HEK293 (cell line): ENCODE data around the gene EIF2B5.

Experiments
- CTCF ChIA-PET: fragments of 350-600 bp; formaldehyde crosslinking; extraction: SDS; loops from one replicate; lab custom pipeline; 2021; ENCODE audit warnings: antibody characterized with exemption; lab: Yijun Ruan, JAX
- POLR2A ChIA-PET: fragments of 300-600 bp; formaldehyde crosslinking; extraction: SDS; loops from one replicate; lab custom pipeline; 2020; ENCODE audit warnings: antibody characterized with exemption, inconsistent platforms; lab: Yijun Ruan, JAX
- H3K27ac ChIP-seq: fragments of 200-500 bp; sonication (Bioruptor generic); 2 replicates; pipeline ENCODE4 v1.5.1; 2014; ENCODE audit warnings: low read depth, low read length, control low read depth, inconsistent platforms; ENCODE audit errors: extremely low read depth
- H3K36me3 ChIP-seq, 2 experiments: fragments of 200-500 bp in 1 of 2; sonication (Bioruptor generic) in 1 of 2; 1 replicate in 1 of 2; 2 replicates in 1 of 2; pipeline ENCODE4 v1.5.1; 2014 to 2017; ENCODE audit warnings: inconsistent platforms in 2 of 2, low read length in 2 of 2; ENCODE audit not compliant: control insufficient read depth in 2 of 2, insufficient read depth in 1 of 2
- H3K4me1 ChIP-seq: fragments of 200-500 bp; sonication (Bioruptor generic); 2 replicates; pipeline ENCODE4 v1.5.1; 2014; ENCODE audit warnings: mild to moderate bottlenecking, low read length, inconsistent platforms; ENCODE audit not compliant: control insufficient read depth, insufficient read depth
- H3K4me3 ChIP-seq: 2 replicates; pipeline ENCODE4 v1.5.1; 2011; ENCODE audit warnings: low read depth, mild to moderate bottlenecking, control low read depth, low read length, moderate library complexity
- H3K9me3 ChIP-seq: fragments of 200-500 bp; sonication (Bioruptor generic); 2 replicates; pipeline ENCODE4 v1.5.1; 2014; ENCODE audit warnings: low read depth, low read length, inconsistent platforms; ENCODE audit not compliant: control insufficient read depth, insufficient read depth
- BCL11B ChIP-seq: fragments of 450-650 bp; formaldehyde crosslinking; IDR thresholded peaks from 2 replicates; pipeline ENCODE4 v1.5.1; 2016; ENCODE audit warnings: low read depth, missing biosample characterization, missing genetic modification characterization
- GLIS2 ChIP-seq: fragments of 450-650 bp; formaldehyde crosslinking; IDR thresholded peaks from 2 replicates; pipeline ENCODE4 v1.5.1; 2016; ENCODE audit warnings: missing biosample characterization, missing genetic modification characterization
- KLF16 ChIP-seq: fragments of 450-650 bp; formaldehyde crosslinking; IDR thresholded peaks from 2 replicates; pipeline ENCODE4 v1.5.1; 2017; ENCODE audit warnings: missing biosample characterization, missing genetic modification characterization
- KLF17 ChIP-seq: fragments of 450-650 bp; formaldehyde crosslinking; IDR thresholded peaks from 2 replicates; pipeline ENCODE4 v1.5.1; 2016; ENCODE audit warnings: missing biosample characterization, missing genetic modification characterization
- KLF9 ChIP-seq: fragments of 450-650 bp; formaldehyde crosslinking; IDR thresholded peaks from 2 replicates; pipeline ENCODE4 v1.5.1; 2016; ENCODE audit warnings: missing biosample characterization, missing genetic modification characterization, low read depth
- SP3 ChIP-seq: fragments of 450-650 bp; formaldehyde crosslinking; IDR thresholded peaks from 2 replicates; pipeline ENCODE4 v1.5.1; 2016; ENCODE audit warnings: missing biosample characterization, missing genetic modification characterization
- YY1 ChIP-seq: fragments of 450-650 bp; formaldehyde crosslinking; IDR thresholded peaks from 2 replicates; pipeline ENCODE4 v1.5.1; 2018; ENCODE audit warnings: missing biosample characterization, missing genetic modification characterization
- YY2 ChIP-seq: fragments of 450-650 bp; formaldehyde crosslinking; IDR thresholded peaks from 2 replicates; pipeline ENCODE4 v1.5.1; 2016; ENCODE audit warnings: missing biosample characterization, missing genetic modification characterization
- ZNF121 ChIP-seq: fragments of 450-650 bp; formaldehyde crosslinking; IDR thresholded peaks from 2 replicates; pipeline ENCODE4 v1.5.1; 2016; ENCODE audit warnings: missing biosample characterization, missing genetic modification characterization
- ZNF174 ChIP-seq: fragments of 450-650 bp; formaldehyde crosslinking; IDR thresholded peaks from 2 replicates; pipeline ENCODE4 v1.5.0; 2017; ENCODE audit warnings: missing biosample characterization, mild to moderate bottlenecking, missing genetic modification characterization
- ZNF280D ChIP-seq: fragments of 450-650 bp; formaldehyde crosslinking; IDR thresholded peaks from 2 replicates; pipeline ENCODE4 v1.5.1; 2016; ENCODE audit warnings: missing biosample characterization, missing genetic modification characterization
- ZNF398 ChIP-seq: fragments of 450-650 bp; formaldehyde crosslinking; IDR thresholded peaks from 2 replicates; pipeline ENCODE4 v1.5.1; 2017; ENCODE audit warnings: missing biosample characterization, missing genetic modification characterization
- ZNF501 ChIP-seq: fragments of 450-650 bp; formaldehyde crosslinking; IDR thresholded peaks from 2 replicates; pipeline ENCODE4 v1.5.1; 2016; ENCODE audit warnings: missing biosample characterization, missing genetic modification characterization
- ZNF629 ChIP-seq: fragments of 450-650 bp; formaldehyde crosslinking; IDR thresholded peaks from 2 replicates; pipeline ENCODE4 v1.5.1; 2017; ENCODE audit warnings: missing biosample characterization, missing genetic modification characterization
- ZNF660 ChIP-seq: fragments of 450-650 bp; IDR thresholded peaks from 2 replicates; pipeline ENCODE4 v1.5.1; 2018; ENCODE audit warnings: missing biosample characterization, mild to moderate bottlenecking, missing genetic modification characterization
- ZNF701 ChIP-seq: fragments of 450-650 bp; formaldehyde crosslinking; IDR thresholded peaks from 2 replicates; pipeline ENCODE4 v1.5.1; 2016; ENCODE audit warnings: missing biosample characterization, missing genetic modification characterization
- ZNF777 ChIP-seq: fragments of 450-650 bp; formaldehyde crosslinking; IDR thresholded peaks from 2 replicates; pipeline ENCODE4 v1.5.1; 2017; ENCODE audit warnings: missing biosample characterization, missing genetic modification characterization, borderline replicate concordance
- TF ChIP-seq, protein P1 (sequence below): fragments of 450-650 bp; formaldehyde crosslinking; IDR thresholded peaks from 2 replicates; pipeline ENCODE4 v1.5.1; 2016; ENCODE audit warnings: missing biosample characterization, missing genetic modification characterization

Gene EIF2B5

DNA sequence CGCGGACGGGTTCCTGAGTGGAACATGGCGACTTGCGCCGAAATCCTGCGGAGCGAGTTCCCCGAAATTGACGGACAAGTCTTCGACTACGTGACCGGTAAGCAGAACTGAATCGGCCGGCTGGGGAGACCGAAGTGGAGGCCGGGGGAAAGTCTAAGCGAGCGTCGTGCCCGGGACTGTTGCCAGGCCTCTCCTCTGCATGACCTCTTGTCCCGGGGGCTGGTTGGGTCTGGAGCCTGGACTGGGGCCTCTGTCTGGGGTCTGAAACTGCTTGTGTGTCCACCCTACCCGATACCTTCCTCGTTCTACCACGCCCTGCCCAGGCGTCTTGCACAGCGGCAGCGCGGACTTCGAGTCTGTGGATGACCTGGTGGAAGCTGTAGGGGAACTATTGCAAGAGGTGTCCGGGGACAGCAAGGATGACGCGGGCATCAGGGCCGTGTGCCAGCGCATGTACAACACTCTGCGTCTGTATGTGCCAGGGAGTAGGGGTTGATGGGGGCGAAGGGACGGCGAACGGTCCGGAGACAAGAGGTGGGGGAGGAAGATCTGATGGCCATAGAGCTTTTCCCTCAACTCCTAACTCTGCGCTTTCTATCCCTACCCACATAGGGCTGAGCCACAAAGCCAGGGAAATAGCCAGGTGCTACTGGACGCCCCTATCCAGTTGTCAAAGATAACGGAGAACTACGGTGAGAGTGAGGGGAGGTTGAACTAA, 51.2 kb downstream of the EIF2B5 start, which contains the start of gene ABCF3:
TSS of gene ABCF3 (plus strand) at position 16 of the 718 bp plus-strand sequence. CDS start at position 25, 9 bp downstream.
- 0 out of 2 replicates have a peak, but pooled peaks have one; percentile 72 for TF ChIP-seq ZNF777
- TF ChIP-seq SP3 (tag by site-specific recombination), result 0 out of 2 replicates have a peak, but pooled peaks have one; percentile 35
- TF ChIP-seq ZNF398 (tag by site-specific recombination), result 0 out of 2 replicates have a peak, but pooled peaks have one; percentile 8
- TF ChIP-seq, protein P1, sequence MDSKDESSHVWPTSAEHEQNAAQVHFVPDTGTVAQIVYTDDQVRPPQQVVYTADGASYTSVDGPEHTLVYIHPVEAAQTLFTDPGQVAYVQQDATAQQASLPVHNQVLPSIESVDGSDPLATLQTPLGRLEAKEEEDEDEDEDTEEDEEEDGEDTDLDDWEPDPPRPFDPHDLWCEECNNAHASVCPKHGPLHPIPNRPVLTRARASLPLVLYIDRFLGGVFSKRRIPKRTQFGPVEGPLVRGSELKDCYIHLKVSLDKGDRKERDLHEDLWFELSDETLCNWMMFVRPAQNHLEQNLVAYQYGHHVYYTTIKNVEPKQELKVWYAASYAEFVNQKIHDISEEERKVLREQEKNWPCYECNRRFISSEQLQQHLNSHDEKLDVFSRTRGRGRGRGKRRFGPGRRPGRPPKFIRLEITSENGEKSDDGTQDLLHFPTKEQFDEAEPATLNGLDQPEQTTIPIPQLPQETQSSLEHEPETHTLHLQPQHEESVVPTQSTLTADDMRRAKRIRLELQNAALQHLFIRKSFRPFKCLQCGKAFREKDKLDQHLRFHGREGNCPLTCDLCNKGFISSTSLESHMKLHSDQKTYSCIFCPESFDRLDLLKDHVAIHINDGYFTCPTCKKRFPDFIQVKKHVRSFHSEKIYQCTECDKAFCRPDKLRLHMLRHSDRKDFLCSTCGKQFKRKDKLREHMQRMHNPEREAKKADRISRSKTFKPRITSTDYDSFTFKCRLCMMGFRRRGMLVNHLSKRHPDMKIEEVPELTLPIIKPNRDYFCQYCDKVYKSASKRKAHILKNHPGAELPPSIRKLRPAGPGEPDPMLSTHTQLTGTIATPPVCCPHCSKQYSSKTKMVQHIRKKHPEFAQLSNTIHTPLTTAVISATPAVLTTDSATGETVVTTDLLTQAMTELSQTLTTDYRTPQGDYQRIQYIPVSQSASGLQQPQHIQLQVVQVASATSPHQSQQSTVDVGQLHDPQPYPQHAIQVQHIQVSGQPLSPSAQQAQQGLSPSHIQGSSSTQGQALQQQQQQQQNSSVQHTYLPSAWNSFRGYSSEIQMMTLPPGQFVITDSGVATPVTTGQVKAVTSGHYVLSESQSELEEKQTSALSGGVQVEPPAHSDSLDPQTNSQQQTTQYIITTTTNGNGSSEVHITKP (tag by site-specific recombination), result peak; percentile 71
- TF ChIP-seq KLF9 (tag by site-specific recombination), result 0 out of 2 replicates have a peak, but pooled peaks have one; percentile 10
- TF ChIP-seq ZNF660 (tag by site-specific recombination), result 0 out of 2 replicates have a peak, but pooled peaks have one; percentile 2
- 0 out of 2 replicates have a peak, but pooled peaks have one; percentile 8 for TF ChIP-seq ZNF280D (tag by site-specific recombination)
- no peak for TF ChIP-seq KLF17 (tag by site-specific recombination)
- TF ChIP-seq ZNF701 (tag by site-specific recombination), result no peak
- 0 out of 2 replicates have a peak, but pooled peaks have one; percentile 50 for TF ChIP-seq ZNF501 (tag by site-specific recombination)
- peak; percentile 69; the same call in 1 of the 2 replicates for TF ChIP-seq YY1 (tag by site-specific recombination)
- TF ChIP-seq GLIS2, result peak; percentile 24; the same call in 1 of the 2 replicates
- TF ChIP-seq BCL11B (tag by site-specific recombination), result 0 out of 2 replicates have a peak, but pooled peaks have one; percentile 23
- TF ChIP-seq KLF16 (tag by site-specific recombination), result no peak
- 0 out of 2 replicates have a peak, but pooled peaks have one; percentile 47 for TF ChIP-seq YY2 (tag by site-specific recombination)
- no peak for TF ChIP-seq ZNF174 (tag by site-specific recombination)
- no peak for TF ChIP-seq ZNF121 (tag by site-specific recombination)
- TF ChIP-seq ZNF629, result peak; percentile 7; the same call in 1 of the 2 replicates
- peaks cover under 1 to 76% of the 10 kb centered on the region in 2 experiments; a peak in 2 of 3 replicates for H3K36me3 ChIP-seq
- CTCF ChIA-PET, result interaction anchor here (0.5 to 1.0 kb wide), 6 partner anchors 40 to 930 kb away, joined by 3 to 5 read pairs (median 4); no protein-coding TSS in a partner anchor

More for the DNA sequence above, 51.2 kb downstream of the EIF2B5 start, which contains the start of gene ABCF3:
- 0 out of 2 replicates have a peak, but pooled peaks cover 5% of the 10 kb centered on the region for H3K4me1 ChIP-seq
- H3K9me3 ChIP-seq, result no peaks in the 10 kb centered on the region
- POLR2A ChIA-PET, result interaction anchor here (1.0 to 2.3 kb wide), 9 partner anchors 9 to 63 kb away, joined by 3 to 34 read pairs (median 4); partner anchors contain the start of genes AP2M1, EEF1AKMT4, EIF2B5 and VWA5B2
- peak within 1 kb of the TSS; percentile 84 for H3K27ac ChIP-seq
- peak within 1 kb of the TSS; percentile 91 for H3K4me3 ChIP-seq
